HUES6 (cell line): ENCODE measurements around the gene TMEM86A.

Experiments
- H3K27ac ChIP-seq: 2 replicates; pipeline ENCODE4 v1.7.0; 2013; ENCODE audit warnings: low read depth, mild to moderate bottlenecking, low read length, inconsistent platforms
- H3K27me3 ChIP-seq: 2 replicates; pipeline ENCODE4 v1.6.1; 2013; ENCODE audit warnings: low read length; ENCODE audit not compliant: control insufficient read depth, insufficient read depth
- H3K36me3 ChIP-seq: 2 replicates; pipeline ENCODE4 v1.6.1; 2013; ENCODE audit warnings: low read length; ENCODE audit not compliant: control insufficient read depth, insufficient read depth
- H3K4me1 ChIP-seq: 2 replicates; pipeline ENCODE4 v1.6.1; 2013; ENCODE audit warnings: low read length; ENCODE audit not compliant: control insufficient read depth, insufficient read depth
- H3K4me3 ChIP-seq: 2 replicates; pipeline ENCODE4 v1.5.1; 2013; ENCODE audit warnings: low read depth, low read length
- H3K9ac ChIP-seq: one replicate; pipeline ENCODE4 v1.6.1; 2013; ENCODE audit warnings: mild to moderate bottlenecking, low read length
- H3K9me3 ChIP-seq: 2 replicates; pipeline ENCODE4 v1.6.1; 2013; ENCODE audit warnings: low read depth, low read length; ENCODE audit not compliant: control insufficient read depth, insufficient read depth

Gene TMEM86A

GRCh38 chr11:18728658-18729057, 30.1 kb downstream of the TMEM86A start:
- peaks cover 16% of the 10 kb centered on the region for H3K4me1 ChIP-seq
- H3K9me3 ChIP-seq = no peaks in the 10 kb centered on the region
- H3K27me3 ChIP-seq = no peaks in the 10 kb centered on the region

GRCh38 chr11:18729426-18729825, 30.8 kb downstream of the TMEM86A start:
- no peak overlapping the region for H3K4me3 ChIP-seq
- no peaks in the 10 kb centered on the region for H3K9me3 ChIP-seq
- no peak overlapping the region for H3K9ac ChIP-seq
- H3K4me1 ChIP-seq = peaks cover 16% of the 10 kb centered on the region
- no peaks in the 10 kb centered on the region for H3K36me3 ChIP-seq
- H3K27ac ChIP-seq = no peak overlapping the region
- no peaks in the 10 kb centered on the region for H3K27me3 ChIP-seq

More at GRCh38 chr11:18728658-18729057, 30.1 kb downstream of the TMEM86A start:
- H3K9ac ChIP-seq = no peak overlapping the region
- H3K36me3 ChIP-seq = no peaks in the 10 kb centered on the region
- H3K4me3 ChIP-seq = no peak overlapping the region
- no peak overlapping the region for H3K27ac ChIP-seq

GRCh38 chr11:18730020-18730419, 31.4 kb downstream of the TMEM86A start:
- Histone ChIP-seq H3K27ac (no peak overlapping the region), H3K9me3 (no peaks in the 10 kb centered on the region), H3K9ac (no peak overlapping the region), H3K27me3 (no peaks in the 10 kb centered on the region), H3K4me3 (no peak overlapping the region), H3K36me3 (no peaks in the 10 kb centered on the region), H3K4me1 (peaks cover 16% of the 10 kb centered on the region)

GRCh38 chr11:18731441-18731840, 32.9 kb downstream of the TMEM86A start:
- Histone ChIP-seq H3K27me3 (no peaks in the 10 kb centered on the region), H3K36me3 (no peaks in the 10 kb centered on the region), H3K9ac (no peak overlapping the region), H3K4me1 (peaks cover 10% of the 10 kb centered on the region), H3K9me3 (no peaks in the 10 kb centered on the region), H3K4me3 (no peak overlapping the region), H3K27ac (no peak overlapping the region)

DNA sequence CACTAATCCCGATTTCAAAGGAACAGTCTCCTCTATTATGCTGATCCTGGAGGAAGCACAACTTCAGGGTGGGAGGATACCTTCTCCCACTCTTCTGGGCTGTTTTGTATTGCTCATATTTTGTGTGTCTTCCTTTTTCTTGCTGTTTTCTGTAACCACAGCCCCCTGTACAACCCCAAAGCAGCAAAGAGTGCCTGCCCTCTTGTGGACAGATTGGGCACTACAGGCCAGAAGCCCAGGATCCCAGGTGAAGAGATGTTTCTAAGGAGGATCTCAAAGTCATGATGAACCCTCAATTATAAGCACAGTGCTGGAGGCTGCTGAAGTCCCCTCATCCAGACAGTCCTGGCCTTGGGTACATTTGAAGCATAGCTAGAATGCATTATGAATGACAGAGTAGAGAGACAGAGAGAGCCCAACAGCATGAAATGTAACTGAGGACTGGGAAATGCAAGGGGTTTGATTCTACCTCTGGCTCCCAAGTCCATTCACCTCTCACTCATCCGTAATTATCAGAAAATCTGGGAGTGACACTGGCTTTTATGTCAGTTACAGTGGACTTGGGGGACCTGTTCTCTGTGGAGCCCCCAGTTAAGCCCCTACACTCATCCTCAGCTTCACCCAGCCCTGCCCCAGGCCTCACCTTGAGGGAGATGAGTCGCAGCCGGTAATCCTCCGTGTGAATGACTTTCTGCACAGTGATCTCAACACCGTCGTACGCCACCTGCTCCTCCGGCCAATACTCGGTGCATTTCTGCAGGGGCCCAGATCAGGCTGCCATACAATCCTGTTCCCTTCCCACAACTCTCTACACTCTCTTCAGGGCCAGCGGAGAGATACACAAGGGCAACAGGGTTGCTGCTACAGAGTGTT, 33.6 kb downstream of the TMEM86A start:
- Histone ChIP-seq H3K9ac (no peak overlapping the region), H3K27ac (no peak overlapping the region), H3K4me1 (peaks cover 9% of the 10 kb centered on the region; the same call in 1 of the 2 replicates), H3K36me3 (no peaks in the 10 kb centered on the region), H3K4me3 (no peak overlapping the region), H3K27me3 (no peaks in the 10 kb centered on the region), H3K9me3 (no peaks in the 10 kb centered on the region)

GRCh38 chr11:18733202-18733601, 34.6 kb downstream of the TMEM86A start:
- H3K9ac ChIP-seq = no peak overlapping the region
- H3K4me1 ChIP-seq = 0 out of 2 replicates have a peak, but pooled peaks cover 2% of the 10 kb centered on the region
- H3K27ac ChIP-seq = no peak overlapping the region
- H3K27me3 ChIP-seq = no peaks in the 10 kb centered on the region
- no peaks in the 10 kb centered on the region for H3K9me3 ChIP-seq
- no peaks in the 10 kb centered on the region for H3K36me3 ChIP-seq
- no peak overlapping the region for H3K4me3 ChIP-seq

DNA sequence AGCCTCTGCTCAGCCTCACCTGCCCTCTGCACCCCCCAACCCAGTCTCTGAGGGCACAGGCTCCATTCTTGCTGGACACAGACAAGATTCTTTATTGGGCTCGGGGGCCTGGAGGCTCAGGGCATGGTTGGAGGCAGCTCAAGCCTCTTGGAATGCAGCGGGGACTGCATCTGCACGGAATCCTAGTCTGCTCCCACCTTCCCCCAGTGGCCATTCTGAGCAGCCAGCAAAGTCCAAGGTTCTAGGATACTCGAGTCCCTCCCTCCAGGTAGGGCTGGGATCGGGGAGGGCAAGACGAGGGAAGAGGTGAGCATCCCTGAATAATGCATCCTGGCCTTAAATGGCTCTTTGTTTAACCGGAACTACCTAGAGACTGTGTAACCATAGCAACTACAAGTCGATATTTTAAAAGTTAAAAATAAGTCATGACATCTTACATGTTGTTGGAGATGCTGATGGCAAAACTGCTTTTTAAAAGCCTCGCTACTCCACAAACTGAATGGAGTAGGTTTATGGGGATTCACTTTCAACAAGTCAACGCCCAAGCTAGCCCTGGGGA, 38.1 kb downstream of the TMEM86A start:
- Histone ChIP-seq H3K4me1 (0 out of 2 replicates have a peak, but pooled peaks cover 2% of the 10 kb centered on the region), H3K27me3 (no peaks in the 10 kb centered on the region), H3K9ac (no peak overlapping the region), H3K27ac (no peak overlapping the region), H3K4me3 (no peak overlapping the region), H3K9me3 (no peaks in the 10 kb centered on the region), H3K36me3 (no peaks in the 10 kb centered on the region)

- Histone ChIP-seq H3K4me3 (no peak overlapping the region), H3K9ac (no peak overlapping the region), H3K9me3 (no peaks in the 10 kb centered on the region), H3K27ac (no peak overlapping the region), H3K27me3 (no peaks in the 10 kb centered on the region), H3K4me1 (0 out of 2 replicates have a peak, but pooled peaks cover 2% of the 10 kb centered on the region), H3K36me3 (no peaks in the 10 kb centered on the region)
These were observed 39.1 kb downstream of the TMEM86A start for GRCh38 chr11:18737642-18738041.

GRCh38 chr11:18739685-18740084, 41.1 kb downstream of the TMEM86A start:
- Histone ChIP-seq H3K27ac (no peak overlapping the region), H3K9me3 (no peaks in the 10 kb centered on the region)

GRCh38 chr11:18741783-18742182, 43.2 kb downstream of the TMEM86A start:
- H3K9ac ChIP-seq = no peak overlapping the region
- H3K27me3 ChIP-seq = no peaks in the 10 kb centered on the region
- no peak overlapping the region for H3K4me3 ChIP-seq
- no peaks in the 10 kb centered on the region for H3K9me3 ChIP-seq
- H3K36me3 ChIP-seq = no peaks in the 10 kb centered on the region
- H3K27ac ChIP-seq = no peak overlapping the region
- H3K4me1 ChIP-seq = no peaks in the 10 kb centered on the region

More at GRCh38 chr11:18739685-18740084, 41.1 kb downstream of the TMEM86A start:
- Histone ChIP-seq H3K27me3 (no peaks in the 10 kb centered on the region), H3K4me3 (no peak overlapping the region), H3K4me1 (0 out of 2 replicates have a peak, but pooled peaks cover 2% of the 10 kb centered on the region), H3K36me3 (no peaks in the 10 kb centered on the region), H3K9ac (no peak overlapping the region)

DNA sequence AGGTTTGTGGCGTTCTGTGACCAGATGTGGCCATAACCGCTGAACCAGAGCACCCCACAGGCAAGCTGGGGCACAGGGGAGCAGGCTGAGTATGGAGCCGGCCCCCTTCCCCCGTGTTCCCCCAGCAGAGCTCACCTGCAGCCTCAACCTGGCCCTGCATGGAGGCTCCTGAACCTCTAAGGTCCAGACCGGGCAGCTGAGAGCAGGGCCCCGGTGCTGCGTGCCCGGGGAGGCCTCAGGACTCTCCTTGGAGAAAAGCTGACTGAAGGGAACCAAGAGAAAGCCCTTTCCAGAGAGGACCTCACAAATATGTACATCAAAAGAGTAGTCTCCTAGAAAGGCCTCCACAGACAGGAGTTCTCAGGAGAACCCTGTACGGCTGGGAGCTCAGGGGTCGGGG, 44.8 kb downstream of the TMEM86A start:
- no peak overlapping the region for H3K4me3 ChIP-seq
- 0 out of 2 replicates have a peak, but pooled peaks cover 2% of the 10 kb centered on the region for H3K4me1 ChIP-seq
- no peaks in the 10 kb centered on the region for H3K27me3 ChIP-seq
- H3K27ac ChIP-seq = no peak overlapping the region
- H3K9ac ChIP-seq = no peak overlapping the region
- no peaks in the 10 kb centered on the region for H3K36me3 ChIP-seq
- no peaks in the 10 kb centered on the region for H3K9me3 ChIP-seq
